Activated CD8-positive, alpha-beta memory T cell treated with anti-CD3 and anti-CD28 coated beads, Interleukin-2, amount 50 U/mL, for 48 hours (primary cell): ENCODE data around the gene ME2.
"Not testable (repeated sequence)": the region's sequence is repeated elsewhere in the genome, so short reads cannot be mapped to it uniquely, and the experiment has no call there.

ENCODE experiments used
- DNase-seq: peaks from one replicate; pipeline ENCODE4 v3.0.0-alpha.2; 2020

The ME2 gene

GRCh38 chr18:50862401-50862800 is 16.5 kb upstream of the ME2 start:
- DNase-seq = no peak

DNA sequence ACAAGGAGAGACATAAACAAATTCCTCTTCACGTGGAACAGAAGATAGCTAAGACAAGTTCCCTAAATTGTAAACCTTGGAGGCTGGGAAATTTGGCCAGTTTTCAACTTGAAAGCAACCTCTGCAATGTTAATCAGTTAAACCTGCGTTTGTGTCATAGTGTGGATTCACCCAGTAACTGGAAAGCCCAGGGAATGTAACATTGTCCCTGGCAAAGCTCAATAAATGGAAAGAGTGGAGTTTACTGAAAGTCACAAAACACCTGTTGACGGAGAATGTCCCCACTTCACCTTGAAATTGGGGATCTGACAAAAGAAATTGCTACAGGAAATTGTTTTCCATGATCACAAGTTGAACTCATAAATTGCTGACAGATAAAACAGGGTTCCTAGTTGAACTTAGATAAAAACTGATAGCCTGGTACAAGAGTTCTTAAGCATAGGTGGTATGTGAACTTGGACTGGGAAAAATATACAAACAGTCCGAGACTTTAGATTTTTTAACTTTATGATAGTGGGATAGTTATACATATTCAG is 15.0 kb upstream of the ME2 start:
- no peak for DNase-seq

GRCh38 chr18:50866765-50867164 is 12.2 kb upstream of the ME2 start:
- DNase-seq = no peak

DNA sequence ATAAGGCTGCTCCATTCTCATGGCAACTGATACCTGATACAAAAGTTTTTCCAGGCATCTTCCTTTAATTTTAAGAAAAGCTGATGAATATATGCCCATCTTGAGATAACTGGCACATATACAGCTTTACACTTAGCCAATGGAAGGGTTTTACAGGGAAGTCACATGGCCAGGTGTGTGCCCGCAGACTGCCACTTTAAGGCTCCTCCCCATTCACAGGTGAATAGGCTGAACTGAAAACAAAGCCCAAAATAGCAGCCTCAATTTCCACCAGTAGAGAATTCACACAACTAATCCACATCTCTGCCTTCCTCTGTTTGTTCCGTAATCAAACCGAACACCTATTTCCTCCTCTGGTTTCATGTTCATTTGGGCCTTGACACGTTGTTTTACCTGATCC is 9.8 kb upstream of the ME2 start:
- no peak for DNase-seq

GRCh38 chr18:50870138-50870845 is 8.6 kb upstream of the ME2 start:
- no peak for DNase-seq

DNA sequence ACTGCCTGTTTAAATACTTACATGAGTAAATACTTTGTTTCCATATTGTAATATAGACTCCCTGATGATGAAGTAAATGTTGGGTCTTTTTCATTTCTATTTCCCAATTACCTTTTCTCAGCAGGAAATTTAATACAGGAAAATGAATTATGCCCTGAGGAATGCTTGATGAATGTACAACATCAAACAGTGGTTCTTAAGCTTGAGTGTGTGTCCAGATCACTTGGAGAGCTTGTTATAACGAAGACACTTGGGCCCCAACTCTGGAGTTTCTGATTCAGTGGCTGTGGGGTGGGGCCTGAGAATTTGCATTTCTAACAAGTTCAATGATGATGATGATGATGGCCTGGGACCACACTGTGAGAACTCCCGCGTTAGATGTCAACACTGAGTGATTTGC is 7.1 kb upstream of the ME2 start:
- DNase-seq = no peak

DNA sequence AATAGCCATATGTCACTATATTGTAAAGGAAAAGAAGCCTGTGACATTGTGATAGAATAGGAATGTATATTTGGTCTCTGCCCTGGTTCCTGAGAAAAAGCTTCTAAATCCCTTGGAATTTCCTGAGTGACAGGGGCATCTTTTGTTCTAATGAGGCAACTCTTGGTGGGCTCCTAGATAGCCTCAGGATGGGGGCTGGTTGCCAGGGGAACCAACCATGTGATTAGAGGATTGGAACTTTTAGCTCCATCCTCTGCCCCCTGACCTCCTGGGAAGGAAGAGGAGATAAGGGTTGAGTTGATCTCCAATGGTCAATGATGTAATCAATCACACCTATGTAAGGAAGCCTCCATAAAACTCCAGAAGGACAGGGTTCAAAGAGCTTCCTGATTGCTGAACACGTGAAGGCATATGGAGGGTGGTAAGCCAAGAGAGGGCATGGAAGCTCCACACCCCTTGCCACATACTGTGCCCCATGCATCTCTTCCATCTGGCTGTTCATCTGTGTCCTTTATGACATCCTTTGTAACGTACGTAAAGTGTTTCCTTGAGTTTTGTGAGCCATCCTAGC is 2.9 kb upstream of the ME2 start:
- DNase-seq = no peak

GRCh38 chr18:50877545-50878265 is 1.2 kb upstream of the ME2 start:
- no peak for DNase-seq

DNA sequence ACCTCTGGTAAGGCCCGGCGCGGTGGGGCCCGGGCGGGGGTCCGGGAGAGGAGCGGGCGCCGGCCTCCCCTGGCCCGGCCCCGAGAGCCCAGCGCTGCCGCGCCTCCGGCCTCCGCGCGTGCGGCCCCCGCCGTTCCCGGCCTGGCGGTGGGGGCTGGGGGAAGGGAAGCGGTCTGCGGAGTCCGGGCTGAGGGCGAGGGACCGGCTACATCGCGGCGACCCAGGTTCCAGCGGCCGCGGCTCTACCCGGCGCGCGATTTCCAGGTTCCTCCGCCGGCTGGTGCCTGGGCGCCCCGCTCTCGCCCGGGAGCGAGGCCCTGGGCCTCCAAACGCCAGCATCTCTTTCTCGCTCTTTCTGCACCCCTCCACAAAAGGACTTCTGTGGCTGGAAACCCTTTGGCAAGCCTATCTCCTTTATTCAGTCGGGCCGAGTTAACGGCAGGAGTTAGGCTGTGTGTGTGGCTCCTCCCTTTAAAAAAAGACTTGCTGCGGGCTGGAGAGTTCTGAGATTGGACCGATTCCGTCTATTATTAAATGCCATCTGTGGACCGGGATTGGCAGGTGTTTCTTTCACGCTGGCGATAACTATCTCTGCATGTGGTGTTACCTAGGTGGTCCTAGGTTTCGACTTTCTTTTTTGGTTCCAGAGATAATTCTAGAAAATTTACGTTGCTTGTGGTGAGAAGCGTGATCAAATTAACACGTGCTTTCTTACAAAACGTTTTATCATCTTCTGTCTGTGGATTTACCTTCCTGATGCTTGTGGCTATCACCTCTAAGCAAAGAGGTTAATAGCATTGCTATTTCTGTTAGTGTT is 592 bp downstream of the ME2 start:
- no peak for DNase-seq

DNA sequence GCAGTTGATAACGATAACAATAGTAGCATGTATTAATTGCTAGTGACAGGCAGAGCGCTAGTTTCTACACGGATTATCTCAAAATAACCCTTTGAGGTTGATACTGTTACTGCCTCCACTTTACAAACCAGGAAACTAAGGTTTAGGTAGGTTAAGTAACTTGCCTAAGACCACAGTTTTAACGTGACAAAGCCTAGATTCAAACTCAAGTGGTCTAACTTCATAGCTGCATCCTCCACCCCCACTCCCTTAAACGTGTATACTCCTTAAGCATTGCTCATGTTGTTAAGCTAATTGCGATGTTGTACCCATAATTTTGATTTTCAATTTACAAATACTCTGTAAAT is 1.2 kb downstream of the ME2 start:
- DNase-seq = no peak

DNA sequence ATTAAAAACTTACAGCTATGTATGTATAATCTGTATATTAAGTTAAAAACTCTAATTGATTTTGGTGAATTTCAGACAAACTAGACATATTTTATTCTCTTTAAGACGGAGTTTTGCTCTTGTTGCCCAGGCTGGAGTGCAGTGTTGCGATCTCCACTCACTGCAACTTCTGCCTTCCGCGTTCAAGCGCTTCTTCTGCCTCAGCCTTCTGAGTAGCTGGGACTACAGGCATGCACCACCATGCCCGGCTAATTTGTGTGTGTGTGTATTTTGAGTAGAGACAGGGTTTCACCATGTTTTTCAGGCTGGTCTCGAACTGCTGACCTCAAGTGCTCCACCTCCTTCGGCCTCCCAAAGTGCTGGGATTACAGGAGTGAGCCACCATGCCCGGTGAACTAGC is 2.0 kb downstream of the ME2 start:
- not testable (repeated sequence) for DNase-seq

GRCh38 chr18:50886929-50887328 is 8.0 kb downstream of the ME2 start:
- DNase-seq = no peak

DNA sequence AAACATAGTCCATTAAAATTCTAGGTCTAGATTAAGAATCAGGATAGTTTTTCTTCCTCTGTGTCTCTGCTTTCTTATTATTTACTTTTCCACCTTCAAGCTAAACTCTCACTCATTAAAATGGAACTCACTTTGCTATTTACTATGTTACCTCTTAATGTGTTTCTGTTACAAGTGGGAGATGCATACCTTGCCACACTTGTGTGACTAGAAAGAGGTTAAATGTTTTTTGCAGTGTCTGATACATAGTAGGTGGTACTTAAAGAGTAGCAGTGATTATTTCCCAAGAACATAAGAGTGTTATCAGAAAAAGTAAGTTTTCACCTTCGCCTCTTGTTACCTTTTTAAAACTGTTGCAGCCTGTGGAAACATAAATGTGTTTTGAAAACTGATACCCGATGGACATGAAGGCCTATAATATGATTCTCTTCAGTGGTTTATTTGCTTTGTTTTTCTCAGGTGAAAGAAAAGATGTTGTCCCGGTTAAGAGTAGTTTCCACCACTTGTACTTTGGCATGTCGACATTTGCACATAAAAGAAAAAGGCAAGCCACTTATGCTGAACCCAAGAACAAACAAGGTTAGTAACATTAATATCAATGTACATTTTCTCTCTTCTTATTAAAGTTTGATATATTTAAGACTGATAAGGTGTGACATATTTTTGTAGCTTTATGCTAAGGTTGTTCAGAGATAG is 16.6 kb downstream of the ME2 start:
- DNase-seq = no peak

- DNase-seq = no peak
These were observed 17.2 kb downstream of the ME2 start for GRCh38 chr18:50896093-50896492.

GRCh38 chr18:50898919-50899318 is 20.0 kb downstream of the ME2 start:
- no peak for DNase-seq

DNA sequence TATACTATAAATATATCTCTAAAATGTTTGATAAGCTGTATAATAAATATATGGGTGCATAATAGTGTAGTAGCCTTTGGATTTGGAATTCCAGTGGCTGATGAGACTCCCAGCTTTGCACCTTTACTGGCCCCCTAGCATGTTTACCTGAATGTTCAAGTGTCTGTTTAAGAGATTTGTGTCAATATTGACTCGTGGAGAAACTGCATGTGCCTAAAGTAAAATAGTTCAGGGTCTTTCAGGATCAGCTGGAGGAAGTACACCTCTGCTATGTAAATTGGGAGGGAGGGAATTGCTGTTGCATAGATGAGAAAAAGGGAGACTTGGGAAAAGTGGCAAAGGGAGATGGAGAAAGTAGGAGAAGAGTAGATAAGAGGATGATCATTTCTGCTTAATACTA is 23.9 kb downstream of the ME2 start:
- no peak for DNase-seq

- no peak for DNase-seq
These were observed 27.9 kb downstream of the ME2 start for GRCh38 chr18:50906843-50907242.

GRCh38 chr18:50909261-50909660 is 30.3 kb downstream of the ME2 start:
- DNase-seq = no peak

GRCh38 chr18:50911006-50911405 is 32.1 kb downstream of the ME2 start:
- DNase-seq = no peak

DNA sequence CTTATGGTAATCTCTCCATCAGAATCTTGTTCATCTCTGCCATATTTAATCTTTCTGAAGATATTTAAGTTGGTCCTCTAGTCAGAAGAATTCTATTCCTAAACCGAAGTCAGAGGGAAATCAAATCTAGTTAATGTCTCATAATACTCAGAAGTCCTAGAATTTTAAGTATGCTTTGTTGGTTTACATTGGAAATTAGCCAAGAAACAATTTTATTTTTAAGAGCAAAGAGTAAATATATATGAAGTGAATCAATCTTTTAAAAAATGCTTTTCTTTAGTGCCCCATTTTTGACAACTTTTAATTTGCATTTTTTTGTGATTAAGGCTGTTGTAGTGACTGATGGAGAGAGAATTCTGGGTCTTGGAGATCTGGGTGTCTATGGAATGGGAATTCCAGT is 38.1 kb downstream of the ME2 start:
- no peak for DNase-seq

DNA sequence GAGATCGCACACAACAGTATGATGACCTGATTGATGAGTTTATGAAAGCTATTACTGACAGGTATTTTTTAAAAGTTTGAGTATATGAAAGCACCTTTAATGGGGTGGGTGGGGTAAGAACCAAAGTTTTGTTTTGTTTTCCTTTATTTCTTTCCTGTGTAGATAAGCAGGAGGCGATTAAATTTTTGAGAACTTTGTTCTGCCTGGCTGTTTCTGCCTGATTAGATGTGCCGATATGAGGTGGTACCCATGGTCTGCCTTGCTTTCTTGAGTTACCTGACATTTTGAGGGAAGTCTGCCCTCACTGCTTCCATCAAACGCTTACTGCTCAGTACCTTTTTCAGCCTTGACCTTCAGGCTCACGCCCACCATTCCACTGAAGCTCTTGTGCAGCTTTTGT is 39.2 kb downstream of the ME2 start:
- DNase-seq = no peak

GRCh38 chr18:50924372-50924771 is 45.5 kb downstream of the ME2 start:
- DNase-seq = no peak

GRCh38 chr18:50926521-50926920 is 47.6 kb downstream of the ME2 start:
- no peak for DNase-seq
